KMS-11 (cell line): ENCODE measurements around the gene ZNF423.

Source experiments
- H2AFZ ChIP-seq: fragments of 200-600 bp; sonication (generic); 2 replicates; pipeline ENCODE4 v1.6.1; 2016; ENCODE audit warnings: antibody characterized with exemption, mixed run types, low read depth
- H3K27ac ChIP-seq: fragments of 200-600 bp; sonication (generic); 2 replicates; pipeline ENCODE4 v1.6.1; 2016; ENCODE audit warnings: mild to moderate bottlenecking, mixed run types
- H3K27me3 ChIP-seq: fragments of 200-600 bp; sonication (generic); 2 replicates; pipeline ENCODE4 v1.6.1; 2017; ENCODE audit warnings: mild to moderate bottlenecking, low read depth, mixed run types, moderate library complexity; ENCODE audit not compliant: insufficient read depth
- H3K36me3 ChIP-seq: fragments of 200-600 bp; sonication (generic); 2 replicates; pipeline ENCODE4 v1.6.1; 2017; ENCODE audit warnings: mild to moderate bottlenecking, mixed run types; ENCODE audit not compliant: insufficient read depth
- H3K4me1 ChIP-seq: fragments of 200-600 bp; sonication (generic); 2 replicates; pipeline ENCODE4 v1.6.1; 2016; ENCODE audit warnings: mild to moderate bottlenecking, low read depth, mixed run types; ENCODE audit not compliant: poor library complexity, severe bottlenecking
- H3K4me2 ChIP-seq: fragments of 200-600 bp; sonication (generic); 2 replicates; pipeline ENCODE4 v1.7.0; 2016; ENCODE audit warnings: mild to moderate bottlenecking, mixed run types
- H3K4me3 ChIP-seq: fragments of 200-600 bp; sonication (generic); IDR thresholded peaks from 2 replicates; pipeline ENCODE4 v1.6.1; 2017; ENCODE audit warnings: low read depth, low read length, mixed read lengths; ENCODE audit not compliant: insufficient read depth
- H3K79me2 ChIP-seq: fragments of 200-600 bp; sonication (generic); 2 replicates; pipeline ENCODE4 v1.6.1; 2016; ENCODE audit warnings: low read depth, mixed run types; ENCODE audit not compliant: insufficient read depth
- H3K9ac ChIP-seq: fragments of 200-600 bp; sonication (generic); 2 replicates; pipeline ENCODE4 v1.6.1; 2016; ENCODE audit warnings: mild to moderate bottlenecking, mixed run types
- H4K20me1 ChIP-seq: fragments of 200-600 bp; sonication (generic); 2 replicates; pipeline ENCODE4 v1.6.1; 2016; ENCODE audit warnings: mild to moderate bottlenecking, mixed run types; ENCODE audit not compliant: insufficient read depth
- CTCF ChIP-seq: fragments of 200-600 bp; sonication (generic); conservative IDR thresholded peaks from 2 replicates; pipeline ENCODE4 v1.6.1; 2017; ENCODE audit warnings: low read depth, mild to moderate bottlenecking, antibody characterized with exemption, low read length, moderate library complexity, mixed read lengths

Gene ZNF423

GRCh38 chr16:49478616-49479015, 377.3 kb downstream of the ZNF423 start:
- Histone ChIP-seq H3K79me2 (no peaks in the 10 kb centered on the region), H3K4me3 (no peak overlapping the region), H2AFZ (no peak overlapping the region), H3K36me3 (no peaks in the 10 kb centered on the region), H3K27ac (no peak overlapping the region), H3K4me2 (no peak overlapping the region), H4K20me1 (no peaks in the 10 kb centered on the region), H3K4me1 (peaks cover 8% of the 10 kb centered on the region), H3K9ac (no peak overlapping the region), H3K27me3 (no peaks in the 10 kb centered on the region)
- TF ChIP-seq CTCF = no peak

GRCh38 chr16:49478107-49478506, 377.8 kb downstream of the ZNF423 start:
- peaks cover 8% of the 10 kb centered on the region for H3K4me1 ChIP-seq
- no peak overlapping the region for H2AFZ ChIP-seq
- H3K79me2 ChIP-seq = no peaks in the 10 kb centered on the region
- H3K36me3 ChIP-seq = no peaks in the 10 kb centered on the region
- no peak overlapping the region for H3K4me3 ChIP-seq
- H3K27me3 ChIP-seq = no peaks in the 10 kb centered on the region
- no peak overlapping the region for H3K9ac ChIP-seq
- no peak overlapping the region for H3K4me2 ChIP-seq
- H3K27ac ChIP-seq = no peak overlapping the region
- no peaks in the 10 kb centered on the region for H4K20me1 ChIP-seq
- TF ChIP-seq CTCF = no peak

GRCh38 chr16:49477250-49477895, 378.5 kb downstream of the ZNF423 start:
- Histone ChIP-seq H3K4me3 (no peak overlapping the region), H2AFZ (no peak overlapping the region), H3K79me2 (no peaks in the 10 kb centered on the region), H3K4me1 (peaks cover 8% of the 10 kb centered on the region), H3K36me3 (no peaks in the 10 kb centered on the region), H3K27ac (no peak overlapping the region), H3K27me3 (no peaks in the 10 kb centered on the region), H3K4me2 (no peak overlapping the region), H3K9ac (no peak overlapping the region), H4K20me1 (no peaks in the 10 kb centered on the region)
- no peak for TF ChIP-seq CTCF

- no peaks in the 10 kb centered on the region for H4K20me1 ChIP-seq
- H3K36me3 ChIP-seq = no peaks in the 10 kb centered on the region
- no peak overlapping the region for H3K4me2 ChIP-seq
- no peak overlapping the region for H3K27ac ChIP-seq
- H3K79me2 ChIP-seq = no peaks in the 10 kb centered on the region
- no peak for TF ChIP-seq CTCF
- H3K9ac ChIP-seq = no peak overlapping the region
- peaks cover 8% of the 10 kb centered on the region for H3K4me1 ChIP-seq
- H3K4me3 ChIP-seq = no peak overlapping the region
- H2AFZ ChIP-seq = no peak overlapping the region
- H3K27me3 ChIP-seq = no peaks in the 10 kb centered on the region
These were observed 381.2 kb downstream of the ZNF423 start for GRCh38 chr16:49474741-49475140.
